ENCODE measurements around the gene DRGX.

DNA sequence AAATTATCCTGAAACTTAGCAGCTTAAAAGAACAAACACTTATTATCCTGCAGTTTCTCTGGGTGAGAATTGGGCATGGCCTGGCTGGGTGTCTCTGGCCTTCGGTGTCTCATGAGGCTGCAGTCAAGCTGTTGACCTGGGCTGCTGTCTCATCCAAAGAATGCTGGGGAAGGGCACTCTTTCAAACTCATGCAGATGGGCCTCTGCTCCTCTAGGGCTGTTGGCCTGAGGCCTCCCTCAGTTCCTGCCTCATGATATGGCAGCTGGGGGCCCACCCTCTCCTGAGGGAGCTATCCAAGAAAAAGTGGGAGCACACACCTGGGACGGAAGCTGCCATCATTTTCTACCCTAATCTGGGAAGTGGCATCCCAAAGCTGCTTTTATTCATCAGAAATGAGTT lies 43.6 kb downstream of the DRGX start:
- TF ChIP-seq, protein P1, sequence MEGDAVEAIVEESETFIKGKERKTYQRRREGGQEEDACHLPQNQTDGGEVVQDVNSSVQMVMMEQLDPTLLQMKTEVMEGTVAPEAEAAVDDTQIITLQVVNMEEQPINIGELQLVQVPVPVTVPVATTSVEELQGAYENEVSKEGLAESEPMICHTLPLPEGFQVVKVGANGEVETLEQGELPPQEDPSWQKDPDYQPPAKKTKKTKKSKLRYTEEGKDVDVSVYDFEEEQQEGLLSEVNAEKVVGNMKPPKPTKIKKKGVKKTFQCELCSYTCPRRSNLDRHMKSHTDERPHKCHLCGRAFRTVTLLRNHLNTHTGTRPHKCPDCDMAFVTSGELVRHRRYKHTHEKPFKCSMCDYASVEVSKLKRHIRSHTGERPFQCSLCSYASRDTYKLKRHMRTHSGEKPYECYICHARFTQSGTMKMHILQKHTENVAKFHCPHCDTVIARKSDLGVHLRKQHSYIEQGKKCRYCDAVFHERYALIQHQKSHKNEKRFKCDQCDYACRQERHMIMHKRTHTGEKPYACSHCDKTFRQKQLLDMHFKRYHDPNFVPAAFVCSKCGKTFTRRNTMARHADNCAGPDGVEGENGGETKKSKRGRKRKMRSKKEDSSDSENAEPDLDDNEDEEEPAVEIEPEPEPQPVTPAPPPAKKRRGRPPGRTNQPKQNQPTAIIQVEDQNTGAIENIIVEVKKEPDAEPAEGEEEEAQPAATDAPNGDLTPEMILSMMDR (IDR thresholded peaks at IDR 0.05): no peak
- TF ChIP-seq POLR2A (IDR thresholded peaks at IDR 0.05; ENCODE audit: low read depth) (no peak), POLR2AphosphoS5 (IDR thresholded peaks at IDR 0.05) (no peak), EP300 (IDR thresholded peaks at IDR 0.05) (no peak)

All from esophagus muscularis mucosa (tissue), 4 donors.